Measurements from ENCODE around the gene ATP10A. TPM values are rescaled to one million over a fixed set of nuclear protein-coding genes. Genes with fewer than 3 reads are reported as not detected.
A peak's percentile ranks its signal among the peaks of the same experiment; 100 is the strongest.

Gene ATP10A
- total RNA-seq, 1 experiment from 2014 or later, result 3.9 TPM

DNA sequence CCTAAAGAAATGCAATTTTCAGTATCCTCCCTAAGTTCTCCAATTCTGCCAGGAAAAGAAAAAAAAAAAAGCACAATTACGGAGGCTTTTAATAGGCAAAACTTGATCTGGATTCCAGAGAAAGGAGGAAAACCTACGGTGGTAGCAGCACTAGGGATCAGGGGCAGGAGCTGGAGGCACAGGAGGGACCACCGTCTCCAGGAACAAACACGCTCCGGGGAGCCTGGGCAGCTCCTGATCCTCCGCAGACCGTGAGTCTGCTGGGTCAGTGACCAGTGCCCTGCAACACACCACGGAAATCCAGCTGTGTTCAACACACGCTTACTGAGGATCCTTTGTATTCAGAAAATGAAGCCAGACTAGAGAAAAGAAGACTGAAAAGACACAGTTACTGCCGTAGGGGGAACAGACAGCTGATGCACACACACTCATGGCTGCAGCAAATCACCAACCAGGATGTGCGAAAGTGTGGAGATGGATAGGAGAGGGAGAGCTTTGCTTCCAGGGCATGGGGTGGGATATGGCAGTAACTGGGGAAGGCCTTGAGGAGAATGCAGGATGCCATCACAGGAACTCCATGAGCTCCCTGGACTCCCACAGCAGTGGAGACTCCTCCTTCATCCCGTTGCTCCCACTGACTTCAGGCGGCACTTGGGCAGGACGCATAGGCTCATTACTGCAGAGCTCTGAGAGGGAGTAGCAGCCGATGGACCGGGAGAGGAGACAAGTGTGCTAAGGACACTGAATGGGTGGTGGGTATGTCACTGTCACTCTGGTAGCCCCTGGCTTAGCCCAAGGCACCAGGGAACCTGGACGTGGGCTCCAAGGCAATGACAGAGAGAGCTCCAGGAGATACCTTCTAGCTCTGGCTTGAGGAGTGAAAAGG, 167.0 kb downstream of the ATP10A start:
- H2BK120ac ChIP-seq (ENCODE audit: low read depth, low read length, poor library complexity, severe bottlenecking), result no peak overlapping the region
- H3K14ac ChIP-seq (ENCODE audit: insufficient read depth, low read length), result 0 out of 2 replicates have a peak overlapping the region, but pooled peaks have one; percentile 8
- H3T11ph ChIP-seq (ENCODE audit: low read length), result no peak overlapping the region
- peaks cover 5% of the 10 kb centered on the region; the same call in 1 of the 2 replicates for H3K4me1 ChIP-seq (ENCODE audit: insufficient read depth, low read length)
- H4K5ac ChIP-seq (ENCODE audit: insufficient read length, low read depth, low read length), result no peak overlapping the region
- H3K27ac ChIP-seq (ENCODE audit: insufficient read length, low read depth, low read length), result no peak overlapping the region
- no peak overlapping the region; a peak in 1 of 5 replicates for H3K4me3 Mint-ChIP-seq
- no peak overlapping the region for H3K4me2 ChIP-seq (ENCODE audit: insufficient read depth, insufficient read length, low read length)
- no peaks in the 10 kb centered on the region for H3K9me3 ChIP-seq (ENCODE audit: control insufficient read depth, low read depth, low read length)
- H3K27me3 ChIP-seq (ENCODE audit: insufficient read depth, low read length), result no peaks in the 10 kb centered on the region
- no peak overlapping the region for H2AFZ ChIP-seq (ENCODE audit: low read length)
- no peak overlapping the region for H2AK5ac ChIP-seq (ENCODE audit: insufficient read length, low read length)
- no peak overlapping the region for H4K91ac ChIP-seq (ENCODE audit: insufficient read length, low read depth, low read length)
- no peak overlapping the region for H3K56ac ChIP-seq (ENCODE audit: insufficient read length, low read depth, low read length)
- H3K27ac Mint-ChIP-seq, result peak overlapping the region in 2 of 3 experiments; percentile 49 to 84; a peak in 3 of 7 replicates
- TF ChIP-seq, protein P1, sequence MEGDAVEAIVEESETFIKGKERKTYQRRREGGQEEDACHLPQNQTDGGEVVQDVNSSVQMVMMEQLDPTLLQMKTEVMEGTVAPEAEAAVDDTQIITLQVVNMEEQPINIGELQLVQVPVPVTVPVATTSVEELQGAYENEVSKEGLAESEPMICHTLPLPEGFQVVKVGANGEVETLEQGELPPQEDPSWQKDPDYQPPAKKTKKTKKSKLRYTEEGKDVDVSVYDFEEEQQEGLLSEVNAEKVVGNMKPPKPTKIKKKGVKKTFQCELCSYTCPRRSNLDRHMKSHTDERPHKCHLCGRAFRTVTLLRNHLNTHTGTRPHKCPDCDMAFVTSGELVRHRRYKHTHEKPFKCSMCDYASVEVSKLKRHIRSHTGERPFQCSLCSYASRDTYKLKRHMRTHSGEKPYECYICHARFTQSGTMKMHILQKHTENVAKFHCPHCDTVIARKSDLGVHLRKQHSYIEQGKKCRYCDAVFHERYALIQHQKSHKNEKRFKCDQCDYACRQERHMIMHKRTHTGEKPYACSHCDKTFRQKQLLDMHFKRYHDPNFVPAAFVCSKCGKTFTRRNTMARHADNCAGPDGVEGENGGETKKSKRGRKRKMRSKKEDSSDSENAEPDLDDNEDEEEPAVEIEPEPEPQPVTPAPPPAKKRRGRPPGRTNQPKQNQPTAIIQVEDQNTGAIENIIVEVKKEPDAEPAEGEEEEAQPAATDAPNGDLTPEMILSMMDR (conservative IDR thresholded peaks at IDR 0.05), result no peak
- H3K23me2 ChIP-seq (ENCODE audit: insufficient read length, low read depth, low read length, poor library complexity, severe bottlenecking), result no peaks in the 10 kb centered on the region
- no peak overlapping the region for H2BK5ac ChIP-seq (ENCODE audit: insufficient read length, low read length)
- H4K20me1 ChIP-seq (ENCODE audit: control insufficient read depth, insufficient read depth, insufficient read length), result no peaks in the 10 kb centered on the region
- H3K18ac ChIP-seq (ENCODE audit: insufficient read length, low read depth, low read length), result no peak overlapping the region
- no peak for DNase-seq
- H2BK20ac ChIP-seq (ENCODE audit: low read depth, low read length, poor library complexity, severe bottlenecking), result no peak overlapping the region
- H3K36me3 Mint-ChIP-seq (ENCODE audit: insufficient read depth in 1 of 3, low read depth in 3 of 3), result no peaks in the 10 kb centered on the region; a peak in 2 of 7 replicates
- H3K79me1 ChIP-seq (ENCODE audit: insufficient read depth, low read depth, low read length, poor library complexity, severe bottlenecking), result no peaks in the 10 kb centered on the region
- H2BK15ac ChIP-seq (ENCODE audit: low read depth, low read length), result no peak overlapping the region
- no peak overlapping the region for H4K8ac ChIP-seq (replicated peaks; ENCODE audit: insufficient read length, low read depth, low read length)
- WGBS (ENCODE audit: extremely low coverage, insufficient read length, low lambda C conversion rate), result no CpG with 5 or more reads among the region's 17 CpGs
- no peak overlapping the region for H3K9ac ChIP-seq (ENCODE audit: extremely low read depth, insufficient read length, low read length)
- no peaks in the 10 kb centered on the region for H3K79me2 ChIP-seq (ENCODE audit: insufficient read depth, low read length)
- H3K4ac ChIP-seq (ENCODE audit: low read depth, low read length), result no peak overlapping the region
- no peak overlapping the region for H2BK12ac ChIP-seq (ENCODE audit: insufficient read length, low read depth, low read length)
- H3K9me3 Mint-ChIP-seq, result no peaks in the 10 kb centered on the region
- peaks cover 3% of the 10 kb centered on the region for H3K27me3 Mint-ChIP-seq (ENCODE audit: low read depth)
- peaks cover 32 to 37% of the 10 kb centered on the region in 2 experiments for H3K4me1 Mint-ChIP-seq
- H3K23ac ChIP-seq (ENCODE audit: insufficient read length, low read depth, low read length), result no peak overlapping the region
